ENCODE measurements around the gene PRKAR1B.

The PRKAR1B gene

GRCh38 chr7:560966-561630, 166.0 kb downstream of the PRKAR1B start:
- Histone ChIP-seq H3K9me3 (ENCODE audit: insufficient read depth, low read depth, low read length) (peaks cover 4% of the 10 kb centered on the region; the same call in 1 of the 2 replicates), H4K20me1 (ENCODE audit: insufficient read depth, low read length, poor library complexity, severe bottlenecking) (no peaks in the 10 kb centered on the region), H3K4me3 (ENCODE audit: low read length, poor library complexity, severe bottlenecking) (no peak overlapping the region), H2AFZ (ENCODE audit: low read length) (no peak overlapping the region), H3K4me1 (ENCODE audit: insufficient read depth, low read length, poor library complexity, severe bottlenecking) (no peaks in the 10 kb centered on the region), H3K9ac (ENCODE audit: low read depth, low read length, poor library complexity, severe bottlenecking) (no peak overlapping the region), H3K9me2 (replicated peaks; ENCODE audit: low read depth, low read length) (no peaks in the 10 kb centered on the region), H3K27me3 (ENCODE audit: insufficient read depth, low read length, poor library complexity, severe bottlenecking) (no peaks in the 10 kb centered on the region), H3K79me2 (ENCODE audit: insufficient read depth, low read length) (no peaks in the 10 kb centered on the region), H3K36me3 (ENCODE audit: insufficient read depth, low read length) (no peaks in the 10 kb centered on the region), H3F3A (ENCODE audit: low read depth) (no peaks in the 10 kb centered on the region), H3K4me2 (ENCODE audit: low read depth, low read length, poor library complexity, severe bottlenecking) (no peak overlapping the region)
- TF ChIP-seq CTCF (conservative IDR thresholded peaks at IDR 0.05; ENCODE audit: low read length) (no peak), EZH2phosphoT487 (IDR thresholded peaks at IDR 0.05; ENCODE audit: borderline replicate concordance) (no peak)

- TF ChIP-seq CTCF (conservative IDR thresholded peaks at IDR 0.05; ENCODE audit: low read length) (no peak), EZH2phosphoT487 (IDR thresholded peaks at IDR 0.05; ENCODE audit: borderline replicate concordance) (no peak)
- no peak overlapping the region for H3K9ac ChIP-seq (ENCODE audit: low read depth, low read length, poor library complexity, severe bottlenecking)
- no peaks in the 10 kb centered on the region for H3F3A ChIP-seq (ENCODE audit: low read depth)
Observed at GRCh38 chr7:559396-559705, 167.7 kb downstream of the PRKAR1B start.

GRCh38 chr7:557558-557881, 169.6 kb downstream of the PRKAR1B start:
- Histone ChIP-seq H3K9ac (ENCODE audit: low read depth, low read length, poor library complexity, severe bottlenecking) (no peak overlapping the region), H3K4me1 (ENCODE audit: insufficient read depth, low read length, poor library complexity, severe bottlenecking) (no peaks in the 10 kb centered on the region), H3F3A (ENCODE audit: low read depth) (no peaks in the 10 kb centered on the region), H3K4me2 (ENCODE audit: low read depth, low read length, poor library complexity, severe bottlenecking) (no peak overlapping the region), H3K9me2 (replicated peaks; ENCODE audit: low read depth, low read length) (no peaks in the 10 kb centered on the region), H3K79me2 (ENCODE audit: insufficient read depth, low read length) (no peaks in the 10 kb centered on the region), H3K36me3 (ENCODE audit: insufficient read depth, low read length) (no peaks in the 10 kb centered on the region), H4K20me1 (ENCODE audit: insufficient read depth, low read length, poor library complexity, severe bottlenecking) (no peaks in the 10 kb centered on the region), H3K9me3 (ENCODE audit: insufficient read depth, low read depth, low read length) (peaks cover 3% of the 10 kb centered on the region; the same call in 1 of the 2 replicates), H2AFZ (ENCODE audit: low read length) (no peak overlapping the region), H3K4me3 (ENCODE audit: low read length, poor library complexity, severe bottlenecking) (no peak overlapping the region), H3K27me3 (ENCODE audit: insufficient read depth, low read length, poor library complexity, severe bottlenecking) (no peaks in the 10 kb centered on the region)
- no peak for TF ChIP-seq EZH2phosphoT487 (IDR thresholded peaks at IDR 0.05; ENCODE audit: borderline replicate concordance)
- TF ChIP-seq CTCF (conservative IDR thresholded peaks at IDR 0.05; ENCODE audit: low read length): no peak

More at GRCh38 chr7:559396-559705, 167.7 kb downstream of the PRKAR1B start:
- Histone ChIP-seq H3K4me1 (ENCODE audit: insufficient read depth, low read length, poor library complexity, severe bottlenecking) (no peaks in the 10 kb centered on the region), H3K9me3 (ENCODE audit: insufficient read depth, low read depth, low read length) (peaks cover 7% of the 10 kb centered on the region; the same call in 1 of the 2 replicates), H3K4me2 (ENCODE audit: low read depth, low read length, poor library complexity, severe bottlenecking) (no peak overlapping the region), H2AFZ (ENCODE audit: low read length) (no peak overlapping the region), H4K20me1 (ENCODE audit: insufficient read depth, low read length, poor library complexity, severe bottlenecking) (no peaks in the 10 kb centered on the region), H3K4me3 (ENCODE audit: low read length, poor library complexity, severe bottlenecking) (no peak overlapping the region), H3K9me2 (replicated peaks; ENCODE audit: low read depth, low read length) (no peaks in the 10 kb centered on the region), H3K36me3 (ENCODE audit: insufficient read depth, low read length) (no peaks in the 10 kb centered on the region), H3K79me2 (ENCODE audit: insufficient read depth, low read length) (no peaks in the 10 kb centered on the region), H3K27me3 (ENCODE audit: insufficient read depth, low read length, poor library complexity, severe bottlenecking) (no peaks in the 10 kb centered on the region)

Data from Loucy (cell line).